Measurements from ENCODE around the gene ARHGAP42. TPM values are rescaled to one million over a fixed set of nuclear protein-coding genes. Genes with fewer than 3 reads are reported as not detected.

ARHGAP42 gene
- total RNA-seq, 1 donor from 2014 or later, result 33.2 TPM

GRCh38 chr11:100955318-100955717, 268.2 kb downstream of the ARHGAP42 start:
- H3K9me3 Mint-ChIP-seq (ENCODE audit: unreplicated experiment), result no peaks in the 10 kb centered on the region
- H3K4me1 ChIP-seq (ENCODE audit: insufficient read depth, low read length), result no peaks in the 10 kb centered on the region
- no peaks in the 10 kb centered on the region for H3K27me3 Mint-ChIP-seq (ENCODE audit: low read depth, unreplicated experiment)
- H3K36me3 ChIP-seq (ENCODE audit: insufficient read depth, low read length), result no peaks in the 10 kb centered on the region
- peaks cover 5% of the 10 kb centered on the region for H3K36me3 Mint-ChIP-seq (ENCODE audit: low read depth, unreplicated experiment)
- H3K79me2 ChIP-seq (ENCODE audit: insufficient read depth, low read length), result no peaks in the 10 kb centered on the region
- no peaks in the 10 kb centered on the region for H4K20me1 ChIP-seq (ENCODE audit: insufficient read depth, low read length)
- no peak overlapping the region for H3K9ac ChIP-seq (ENCODE audit: low read length)
- DNase-seq (ENCODE audit: low read depth) (no peak), FAIRE-seq (no peak)
- TF ChIP-seq EZH2 (IDR thresholded peaks at IDR 0.05; ENCODE audit: insufficient read depth, low read length), result no peak
- TF ChIP-seq, protein P1, sequence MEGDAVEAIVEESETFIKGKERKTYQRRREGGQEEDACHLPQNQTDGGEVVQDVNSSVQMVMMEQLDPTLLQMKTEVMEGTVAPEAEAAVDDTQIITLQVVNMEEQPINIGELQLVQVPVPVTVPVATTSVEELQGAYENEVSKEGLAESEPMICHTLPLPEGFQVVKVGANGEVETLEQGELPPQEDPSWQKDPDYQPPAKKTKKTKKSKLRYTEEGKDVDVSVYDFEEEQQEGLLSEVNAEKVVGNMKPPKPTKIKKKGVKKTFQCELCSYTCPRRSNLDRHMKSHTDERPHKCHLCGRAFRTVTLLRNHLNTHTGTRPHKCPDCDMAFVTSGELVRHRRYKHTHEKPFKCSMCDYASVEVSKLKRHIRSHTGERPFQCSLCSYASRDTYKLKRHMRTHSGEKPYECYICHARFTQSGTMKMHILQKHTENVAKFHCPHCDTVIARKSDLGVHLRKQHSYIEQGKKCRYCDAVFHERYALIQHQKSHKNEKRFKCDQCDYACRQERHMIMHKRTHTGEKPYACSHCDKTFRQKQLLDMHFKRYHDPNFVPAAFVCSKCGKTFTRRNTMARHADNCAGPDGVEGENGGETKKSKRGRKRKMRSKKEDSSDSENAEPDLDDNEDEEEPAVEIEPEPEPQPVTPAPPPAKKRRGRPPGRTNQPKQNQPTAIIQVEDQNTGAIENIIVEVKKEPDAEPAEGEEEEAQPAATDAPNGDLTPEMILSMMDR (IDR thresholded peaks at IDR 0.05; ENCODE audit: insufficient read depth, low read depth, low read length), result no peak
- H3K4me2 ChIP-seq (ENCODE audit: low read length), result no peak overlapping the region
- no peak overlapping the region for H2AFZ ChIP-seq (ENCODE audit: low read depth, low read length)
- no peaks in the 10 kb centered on the region for H3K27me3 ChIP-seq (ENCODE audit: insufficient read depth, low read length)
- H3K27ac ChIP-seq (ENCODE audit: low read depth, low read length), result no peak overlapping the region
- no peaks in the 10 kb centered on the region for H3K4me1 Mint-ChIP-seq (ENCODE audit: low read depth, unreplicated experiment)
- no peak overlapping the region for H3K4me3 Mint-ChIP-seq (ENCODE audit: unreplicated experiment)
- H3K27ac Mint-ChIP-seq (ENCODE audit: unreplicated experiment), result no peak overlapping the region
- no peak overlapping the region for H3K4me3 ChIP-seq (ENCODE audit: insufficient read depth, low read depth, low read length)
- H3K9me3 ChIP-seq (ENCODE audit: insufficient read depth, low read depth, low read length), result no peaks in the 10 kb centered on the region

GRCh38 chr11:100956351-100956750, 269.3 kb downstream of the ARHGAP42 start:
- DNase-seq (ENCODE audit: low read depth), result no peak
- no peaks in the 10 kb centered on the region for H3K27me3 ChIP-seq (ENCODE audit: insufficient read depth, low read length)
- no peak for FAIRE-seq
- no peaks in the 10 kb centered on the region for H3K79me2 ChIP-seq (ENCODE audit: insufficient read depth, low read length)
- no peaks in the 10 kb centered on the region for H3K9me3 ChIP-seq (ENCODE audit: insufficient read depth, low read depth, low read length)
- Mint-ChIP-seq H3K4me1 (ENCODE audit: low read depth, unreplicated experiment) (no peaks in the 10 kb centered on the region), H3K27me3 (ENCODE audit: low read depth, unreplicated experiment) (no peaks in the 10 kb centered on the region), H3K4me3 (ENCODE audit: unreplicated experiment) (no peak overlapping the region), H3K9me3 (ENCODE audit: unreplicated experiment) (no peaks in the 10 kb centered on the region), H3K36me3 (ENCODE audit: low read depth, unreplicated experiment) (peaks cover 5% of the 10 kb centered on the region), H3K27ac (ENCODE audit: unreplicated experiment) (no peak overlapping the region)
- TF ChIP-seq, protein P1 (IDR thresholded peaks at IDR 0.05; ENCODE audit: insufficient read depth, low read depth, low read length), result no peak
- no peak for TF ChIP-seq EZH2 (IDR thresholded peaks at IDR 0.05; ENCODE audit: insufficient read depth, low read length)
- no peaks in the 10 kb centered on the region for H3K36me3 ChIP-seq (ENCODE audit: insufficient read depth, low read length)
- no peak overlapping the region for H3K4me3 ChIP-seq (ENCODE audit: insufficient read depth, low read depth, low read length)
- no peak overlapping the region for H3K4me2 ChIP-seq (ENCODE audit: low read length)
- no peaks in the 10 kb centered on the region for H4K20me1 ChIP-seq (ENCODE audit: insufficient read depth, low read length)
- H2AFZ ChIP-seq (ENCODE audit: low read depth, low read length), result no peak overlapping the region
- H3K9ac ChIP-seq (ENCODE audit: low read length), result no peak overlapping the region
- no peaks in the 10 kb centered on the region for H3K4me1 ChIP-seq (ENCODE audit: insufficient read depth, low read length)
- H3K27ac ChIP-seq (ENCODE audit: low read depth, low read length), result no peak overlapping the region

GRCh38 chr11:100957499-100957898, 270.4 kb downstream of the ARHGAP42 start:
- Histone ChIP-seq H2AFZ (ENCODE audit: low read depth, low read length) (no peak overlapping the region), H3K36me3 (ENCODE audit: insufficient read depth, low read length) (no peaks in the 10 kb centered on the region), H3K4me3 (ENCODE audit: insufficient read depth, low read depth, low read length) (no peak overlapping the region), H4K20me1 (ENCODE audit: insufficient read depth, low read length) (no peaks in the 10 kb centered on the region), H3K4me2 (ENCODE audit: low read length) (no peak overlapping the region), H3K9me3 (ENCODE audit: insufficient read depth, low read depth, low read length) (no peaks in the 10 kb centered on the region), H3K9ac (ENCODE audit: low read length) (no peak overlapping the region), H3K27me3 (ENCODE audit: insufficient read depth, low read length) (no peaks in the 10 kb centered on the region), H3K4me1 (ENCODE audit: insufficient read depth, low read length) (no peaks in the 10 kb centered on the region), H3K27ac (ENCODE audit: low read depth, low read length) (no peak overlapping the region), H3K79me2 (ENCODE audit: insufficient read depth, low read length) (no peaks in the 10 kb centered on the region)
- no peak for DNase-seq (ENCODE audit: low read depth)
- no peaks in the 10 kb centered on the region for H3K9me3 Mint-ChIP-seq (ENCODE audit: unreplicated experiment)
- FAIRE-seq, result no peak
- TF ChIP-seq, protein P1 (IDR thresholded peaks at IDR 0.05; ENCODE audit: insufficient read depth, low read depth, low read length), result no peak
- no peak for TF ChIP-seq EZH2 (IDR thresholded peaks at IDR 0.05; ENCODE audit: insufficient read depth, low read length)
- H3K27me3 Mint-ChIP-seq (ENCODE audit: low read depth, unreplicated experiment), result no peaks in the 10 kb centered on the region
- H3K4me1 Mint-ChIP-seq (ENCODE audit: low read depth, unreplicated experiment), result no peaks in the 10 kb centered on the region
- no peak overlapping the region for H3K27ac Mint-ChIP-seq (ENCODE audit: unreplicated experiment)
- peaks cover 5% of the 10 kb centered on the region for H3K36me3 Mint-ChIP-seq (ENCODE audit: low read depth, unreplicated experiment)
- no peak overlapping the region for H3K4me3 Mint-ChIP-seq (ENCODE audit: unreplicated experiment)
